HepG2 (cell line): ENCODE results near the gene GJA9. TPM values are rescaled to one million over a fixed set of nuclear protein-coding genes. Genes with fewer than 3 reads are reported as not detected.

Experiments used
- AHR ChIP-seq: IDR thresholded peaks from 2 replicates; pipeline ENCODE4 v1.6.1; 2018; ENCODE audit warnings: missing genetic modification reagents, missing compliant biosample characterization
- AKNA ChIP-seq: sonication (generic); formaldehyde crosslinking; IDR thresholded peaks from 2 replicates; pipeline ENCODE4 v1.4.0; 2020; ENCODE audit warnings: missing genetic modification reagents, borderline replicate concordance
- BRF2 ChIP-seq: sonication (generic); formaldehyde crosslinking; IDR thresholded peaks from 2 replicates; pipeline ENCODE4 v1.8.1; 2022; ENCODE audit warnings: mild to moderate bottlenecking, missing genetic modification reagents
- EZH2 ChIP-seq: conservative IDR thresholded peaks from 2 replicates; pipeline ENCODE4 v1.6.1; 2012; ENCODE audit warnings: mild to moderate bottlenecking, low read depth, low read length, moderate library complexity
- FOXJ3 ChIP-seq: sonication (generic); formaldehyde crosslinking; IDR thresholded peaks from 2 replicates; pipeline ENCODE4 v1.4.0; 2020; ENCODE audit warnings: missing genetic modification reagents, mild to moderate bottlenecking, borderline replicate concordance
- MAX ChIP-seq: IDR thresholded peaks from 2 replicates; pipeline ENCODE4 v1.6.1; 2012; ENCODE audit warnings: inconsistent platforms
- NAIF1 ChIP-seq: sonication (generic); formaldehyde crosslinking; IDR thresholded peaks from 2 replicates; pipeline ENCODE4 v1.5.0; 2020; ENCODE audit warnings: mild to moderate bottlenecking, missing genetic modification reagents, borderline replicate concordance
- NR3C1 ChIP-seq: sonication (generic); formaldehyde crosslinking; IDR thresholded peaks from 2 replicates; pipeline ENCODE4 v1.4.0; 2020; ENCODE audit warnings: missing genetic modification reagents
- SMYD3 ChIP-seq: sonication (generic); formaldehyde crosslinking; IDR thresholded peaks from 2 replicates; pipeline ENCODE4 v1.8.1; 2023; ENCODE audit warnings: mild to moderate bottlenecking, missing genetic modification reagents
- SRSF9 ChIP-seq: fragments of 200-400 bp; formaldehyde crosslinking; IDR thresholded peaks from 2 replicates; pipeline ENCODE4 v1.6.1; 2018; ENCODE audit warnings: borderline replicate concordance, mild to moderate bottlenecking, low read depth, low read length; ENCODE audit not compliant: insufficient read depth, poor library complexity, severe bottlenecking
- ZMAT5 ChIP-seq: sonication (generic); formaldehyde crosslinking; IDR thresholded peaks from 2 replicates; pipeline ENCODE4 v1.5.0; 2020; ENCODE audit warnings: mild to moderate bottlenecking, low read depth, missing genetic modification reagents, borderline replicate concordance
- ZNF33B ChIP-seq: sonication (generic); formaldehyde crosslinking; IDR thresholded peaks from 2 replicates; pipeline ENCODE4 v1.5.1; 2020; ENCODE audit warnings: mild to moderate bottlenecking, missing genetic modification reagents
- ZNF362 ChIP-seq: sonication (generic); formaldehyde crosslinking; IDR thresholded peaks from 2 replicates; pipeline ENCODE4 v1.4.0; 2020; ENCODE audit warnings: missing genetic modification reagents, mild to moderate bottlenecking, borderline replicate concordance
- ZNF639 ChIP-seq: conservative IDR thresholded peaks from 2 replicates; pipeline ENCODE4 v1.6.1; 2018; ENCODE audit warnings: missing genetic modification reagents
- ZNF644 ChIP-seq: IDR thresholded peaks from 2 replicates; pipeline ENCODE4 v1.6.1; 2016; ENCODE audit warnings: low read depth
- ZNF75D ChIP-seq: sonication (generic); formaldehyde crosslinking; IDR thresholded peaks from 2 replicates; pipeline ENCODE4 v1.8.1; 2023; ENCODE audit warnings: missing genetic modification reagents, mild to moderate bottlenecking, borderline replicate concordance
- ZNF766 ChIP-seq: sonication (generic); formaldehyde crosslinking; IDR thresholded peaks from 2 replicates; pipeline ENCODE4 v1.5.0; 2020; ENCODE audit warnings: missing genetic modification reagents, borderline replicate concordance
- ZNF773 ChIP-seq: sonication (generic); formaldehyde crosslinking; IDR thresholded peaks from 2 replicates; pipeline ENCODE4 v1.4.0; 2020; ENCODE audit warnings: missing genetic modification reagents, borderline replicate concordance
- polyA plus RNA-seq, 8 experiments: library from polyadenylated mRNA; depleted of rRNA in 3 of 8; stranded (reverse) in 7 of 8; unstranded in 1 of 8; fragments of >200 nt; fragmentation: Illumina TruSeq in 4 of 8; extraction: Trizol in 4 of 8; gene quantifications; 2 replicates each; pipeline versions ENCODE4 v1.2.1 to v1.2.3, GENCODE V29; 2011 to 2016; ENCODE audit warnings: low read depth in 4 of 8, missing spikeins in 1 of 8, mixed read lengths in 1 of 8; ENCODE audit not compliant: insufficient read depth in 1 of 8
- total RNA-seq, 5 experiments: library from RNA; depleted of rRNA; stranded (reverse); fragments of >200 nt; fragmentation: Illumina TruSeq; extraction: Trizol; gene quantifications; 2 replicates each; pipeline ENCODE4 v1.2.3, GENCODE V29; 2016; ENCODE audit warnings: low read depth in 1 of 5

The GJA9 gene
- total and polyA plus RNA-seq, 2 of the 13 experiments (the other 11 are each of a cell fraction or from before 2014, with no cell fraction given) = 0.08 to 0.13 TPM

- TF ChIP-seq ZMAT5 (CRISPR knock-in tag) = no peak
- TF ChIP-seq MAX = peak; percentile 87; the same call in 1 of the 2 replicates
- no peak for TF ChIP-seq ZNF773 (CRISPR knock-in tag)
- TF ChIP-seq BRF2 (CRISPR knock-in tag) = 0 out of 2 replicates have a peak, but pooled peaks have one; percentile 53
- TF ChIP-seq ZNF75D = no peak
- no peak for TF ChIP-seq AKNA (CRISPR knock-in tag)
- TF ChIP-seq SMYD3 = no peak
- TF ChIP-seq EZH2 = no peak
- TF ChIP-seq AHR (CRISPR knock-in tag) = no peak; the same call in 1 of the 2 replicates
- no peak for TF ChIP-seq SRSF9
- peak; percentile 41; the same call in 1 of the 2 replicates for TF ChIP-seq FOXJ3
- TF ChIP-seq NR3C1 (CRISPR knock-in tag) = no peak
- peak; percentile 61; the same call in 1 of the 2 replicates for TF ChIP-seq NAIF1 (CRISPR knock-in tag)
- TF ChIP-seq ZNF33B (CRISPR knock-in tag) = peak; percentile 73; the same call in 1 of the 2 replicates
- no peak; the same call in 1 of the 2 replicates for TF ChIP-seq ZNF639 (CRISPR knock-in tag)
- TF ChIP-seq ZNF644 (CRISPR knock-in tag) = no peak
- TF ChIP-seq ZNF766 (CRISPR knock-in tag) = 0 out of 2 replicates have a peak, but pooled peaks have one; percentile 49
- no peak for TF ChIP-seq ZNF362 (CRISPR knock-in tag)
Observed at GRCh38 chr1:38859561-38860453, 21.6 kb downstream of the GJA9 start, which contains the start of gene RRAGC (continued).
